ENCODE data around the gene ROR2. TPM values are rescaled to one million over a fixed set of nuclear protein-coding genes. Genes with fewer than 3 reads are reported as not detected.

ROR2 gene
- total RNA-seq, 1 experiment from 2014 or later: 5.9 TPM

GRCh38 chr9:91606255-91606995 is 343.6 kb downstream of the ROR2 start:
- no peaks in the 10 kb centered on the region for H3K9me3 ChIP-seq (ENCODE audit: control insufficient read depth, insufficient read depth, low read depth, low read length)
- no peak for DNase-seq (ENCODE audit: low read depth, low spot score)
- no peak overlapping the region for H3K27ac ChIP-seq (ENCODE audit: low read length)
- TF ChIP-seq REST (IDR thresholded peaks at IDR 0.05; ENCODE audit: insufficient read depth in 1 of 2, low read depth in 2 of 2, low read length in 1 of 2) (no peak), POLR2AphosphoS5 (IDR thresholded peaks at IDR 0.05; ENCODE audit: low read depth, low read length) (no peak), CTCF (IDR thresholded peaks at IDR 0.05) (no peak), SIN3A (IDR thresholded peaks at IDR 0.05; ENCODE audit: borderline replicate concordance, insufficient read depth, low read depth, low read length) (no peak), TCF7L2 (IDR thresholded peaks at IDR 0.05; ENCODE audit: low read depth, low read length) (no peak)
- no TSS peak for BruUV-seq (replicated peaks)
- in situ Hi-C loops (cut with HindIII; ENCODE audit: low pct_unique_long_range_greater_than_20kb, low sequenced_read_pairs): no loop called here
- no peaks in the 10 kb centered on the region for H3K36me3 ChIP-seq (ENCODE audit: control insufficient read depth, insufficient read depth, low read length)
- no peak for ATAC-seq
- H3K4me1 ChIP-seq (ENCODE audit: control insufficient read depth, insufficient read depth, low read length): no peaks in the 10 kb centered on the region
- ChIA-PET POLR2A (no interaction called here), CTCF (no interaction called here)
- intact Hi-C loops (cut with micrococcal nuclease; ENCODE audit: unreplicated experiment): no loop called here
- no peaks in the 10 kb centered on the region for H3K27me3 ChIP-seq (ENCODE audit: control insufficient read depth, insufficient read depth, low read length)
- no peak overlapping the region for H3K4me3 ChIP-seq (ENCODE audit: low read depth in 2 of 2, low read length in 2 of 2)

- no peak overlapping the region for H3K4me3 ChIP-seq (ENCODE audit: low read depth in 2 of 2, low read length in 2 of 2)
- intact Hi-C loops (cut with micrococcal nuclease; ENCODE audit: unreplicated experiment) (no loop called here), in situ Hi-C loops (cut with HindIII; ENCODE audit: low pct_unique_long_range_greater_than_20kb, low sequenced_read_pairs) (no loop called here)
- H3K4me1 ChIP-seq (ENCODE audit: control insufficient read depth, insufficient read depth, low read length): no peaks in the 10 kb centered on the region
- ChIA-PET POLR2A (no interaction called here), CTCF (interaction anchor here (0.6 kb wide), 1 partner anchor 930 kb away, joined by 3 read pairs; no protein-coding TSS in a partner anchor)
- no peaks in the 10 kb centered on the region for H3K9me3 ChIP-seq (ENCODE audit: control insufficient read depth, insufficient read depth, low read depth, low read length)
- no peak for ATAC-seq
- TF ChIP-seq TCF7L2 (IDR thresholded peaks at IDR 0.05; ENCODE audit: low read depth, low read length) (no peak), SIN3A (IDR thresholded peaks at IDR 0.05; ENCODE audit: borderline replicate concordance, insufficient read depth, low read depth, low read length) (no peak), REST (IDR thresholded peaks at IDR 0.05; ENCODE audit: insufficient read depth in 1 of 2, low read depth in 2 of 2, low read length in 1 of 2) (no peak), POLR2AphosphoS5 (IDR thresholded peaks at IDR 0.05; ENCODE audit: low read depth, low read length) (no peak), CTCF (IDR thresholded peaks at IDR 0.05) (no peak)
- no peak overlapping the region for H3K27ac ChIP-seq (ENCODE audit: low read length)
- no TSS peak for BruUV-seq (replicated peaks)
- H3K36me3 ChIP-seq (ENCODE audit: control insufficient read depth, insufficient read depth, low read length): no peaks in the 10 kb centered on the region
- no peak for DNase-seq (ENCODE audit: low read depth, low spot score)
- no peaks in the 10 kb centered on the region for H3K27me3 ChIP-seq (ENCODE audit: control insufficient read depth, insufficient read depth, low read length)
Measured at GRCh38 chr9:91604451-91605179, 345.4 kb downstream of the ROR2 start.

Data from Panc1 (cell line).